ENCODE results near the gene MIPEP.

MIPEP gene

GRCh38 chr13:23790577-23791170 lies 98.5 kb downstream of the MIPEP start:
- DNase-seq (ENCODE audit: low read depth): no peak
- H3K4me3 ChIP-seq (ENCODE audit: low read depth, low read length): no peak overlapping the region
- TF ChIP-seq CTCF (IDR thresholded peaks at IDR 0.05; ENCODE audit: insufficient read depth, low read depth, low read length, missing control alignments): no peak

- no peak for TF ChIP-seq CTCF (IDR thresholded peaks at IDR 0.05; ENCODE audit: insufficient read depth, low read depth, low read length, missing control alignments)
- no peak overlapping the region for H3K4me3 ChIP-seq (ENCODE audit: low read depth, low read length)
- no peak for DNase-seq (ENCODE audit: low read depth)
Measured at GRCh38 chr13:23789576-23790346, 99.4 kb downstream of the MIPEP start.

GRCh38 chr13:23788459-23788858 lies 100.7 kb downstream of the MIPEP start:
- H3K4me3 ChIP-seq (ENCODE audit: low read depth, low read length): no peak overlapping the region
- no peak for DNase-seq (ENCODE audit: low read depth)
- no peak for TF ChIP-seq CTCF (IDR thresholded peaks at IDR 0.05; ENCODE audit: insufficient read depth, low read depth, low read length, missing control alignments)

GRCh38 chr13:23787464-23787863 lies 101.7 kb downstream of the MIPEP start:
- no peak for DNase-seq (ENCODE audit: low read depth)
- TF ChIP-seq CTCF (IDR thresholded peaks at IDR 0.05; ENCODE audit: insufficient read depth, low read depth, low read length, missing control alignments): no peak
- no peak overlapping the region for H3K4me3 ChIP-seq (ENCODE audit: low read depth, low read length)

- TF ChIP-seq CTCF (IDR thresholded peaks at IDR 0.05; ENCODE audit: insufficient read depth, low read depth, low read length, missing control alignments): no peak
- no peak for DNase-seq (ENCODE audit: low read depth)
- no peak overlapping the region for H3K4me3 ChIP-seq (ENCODE audit: low read depth, low read length)
Measured at GRCh38 chr13:23786607-23787006, 102.6 kb downstream of the MIPEP start.

- DNase-seq (ENCODE audit: low read depth): no peak
- H3K4me3 ChIP-seq (ENCODE audit: low read depth, low read length): no peak overlapping the region
- TF ChIP-seq CTCF (IDR thresholded peaks at IDR 0.05; ENCODE audit: insufficient read depth, low read depth, low read length, missing control alignments): no peak
Measured at GRCh38 chr13:23778879-23779278, 110.3 kb downstream of the MIPEP start.
